VCaP (cell line): ENCODE measurements around the gene PRR23E.

Experiments
- H3K27ac ChIP-seq: fragments of 450-650 bp; 2 replicates; pipeline ENCODE4 v1.5.1; 2017
- CTCF ChIP-seq: fragments of 450-650 bp; conservative IDR thresholded peaks from 2 replicates; pipeline ENCODE4 v1.5.1; 2017; ENCODE audit warnings: mild to moderate bottlenecking, moderate library complexity

The PRR23E gene

GRCh38 chr3:127172781-127173515, 20.0 kb upstream of the PRR23E start:
- TF ChIP-seq CTCF = no peak
- no peak overlapping the region for H3K27ac ChIP-seq

- no peak for TF ChIP-seq CTCF
- no peak overlapping the region for H3K27ac ChIP-seq
These were observed 19.3 kb upstream of the PRR23E start for GRCh38 chr3:127173516-127174166.

GRCh38 chr3:127174284-127174683, 18.6 kb upstream of the PRR23E start:
- no peak for TF ChIP-seq CTCF
- H3K27ac ChIP-seq = no peak overlapping the region

GRCh38 chr3:127174715-127175140, 18.2 kb upstream of the PRR23E start:
- H3K27ac ChIP-seq = no peak overlapping the region
- TF ChIP-seq CTCF = no peak

- H3K27ac ChIP-seq = no peak overlapping the region
- TF ChIP-seq CTCF = no peak
These were observed 17.7 kb upstream of the PRR23E start for GRCh38 chr3:127175272-127175671.

- TF ChIP-seq CTCF = peak; percentile 78
These were observed 15.7 kb upstream of the PRR23E start for GRCh38 chr3:127177226-127177625.

GRCh38 chr3:127180859-127181258, 12.1 kb upstream of the PRR23E start:
- no peak for TF ChIP-seq CTCF
- no peak overlapping the region for H3K27ac ChIP-seq

More at GRCh38 chr3:127177226-127177625, 15.7 kb upstream of the PRR23E start:
- no peak overlapping the region for H3K27ac ChIP-seq
